ENCODE results near the gene SECISBP2L. TPM values are rescaled to one million over a fixed set of nuclear protein-coding genes. Genes with fewer than 3 reads are reported as not detected.
A peak's percentile ranks its signal among the peaks of the same experiment; 100 is the strongest.

The SECISBP2L gene
- total and polyA plus RNA-seq, 10 of the 15 experiments (the other 5 are each of a cell fraction or from before 2014, with no cell fraction given): 1.4 to 24.2 (median 10.4) TPM

GRCh38 chr15:48940508-48940907 lies 105.7 kb downstream of the SECISBP2L start (continued):
- TF ChIP-seq ZNF687 (IDR thresholded peaks at IDR 0.05) (peak; percentile 48; the same call in 1 of the 2 replicates), BMI1 (IDR thresholded peaks at IDR 0.05; ENCODE audit: borderline replicate concordance) (peak; percentile 82), POLR2AphosphoS5 (IDR thresholded peaks at IDR 0.05; ENCODE audit: low read length) (no peak), CHD2 (IDR thresholded peaks at IDR 0.05; ENCODE audit: borderline replicate concordance, low read depth, low read length) (peak; percentile 80; the same call in 1 of the 2 replicates), IRF4 (IDR thresholded peaks at IDR 0.05; ENCODE audit: low read depth, low read length) (peak; percentile 93), CEBPZ (IDR thresholded peaks at IDR 0.05; ENCODE audit: low read depth, low read length) (no peak), TARDBP (IDR thresholded peaks at IDR 0.05; ENCODE audit: borderline replicate concordance) (no peak), ZNF217 (IDR thresholded peaks at IDR 0.05) (0 out of 2 replicates have a peak, but pooled peaks have one; percentile 19), SPI1 (IDR thresholded peaks at IDR 0.05; ENCODE audit: borderline replicate concordance, insufficient read depth, low read depth, low read length) (no peak), ATF7 (IDR thresholded peaks at IDR 0.05; ENCODE audit: low read depth) (peak; percentile 99), NFYA (IDR thresholded peaks at IDR 0.05; ENCODE audit: borderline replicate concordance, low read depth, low read length) (no peak), JUNB (IDR thresholded peaks at IDR 0.05) (peak; percentile 96), PAX5 (IDR thresholded peaks at IDR 0.05; ENCODE audit: borderline replicate concordance, low read depth, low read length) (peak; percentile 75), IRF5 (IDR thresholded peaks at IDR 0.05; ENCODE audit: borderline replicate concordance) (no peak), MTA2 (IDR thresholded peaks at IDR 0.05; ENCODE audit: low read depth) (peak; percentile 96), TBL1XR1 (IDR thresholded peaks at IDR 0.05; ENCODE audit: low read depth, low read length) (peak; percentile 52; the same call in 1 of the 2 replicates), E4F1 (IDR thresholded peaks at IDR 0.05; ENCODE audit: borderline replicate concordance, partially characterized antibody) (no peak)

Data from GM12878 (cell line).